Neural progenitor cell (in vitro differentiated cells): Measurements from ENCODE around the gene PNMT. TPM values are rescaled to one million over a fixed set of nuclear protein-coding genes. Genes with fewer than 3 reads are reported as not detected.

Experiments
- DNase-seq: peaks from one replicate; pipeline ENCODE4 v3.0.0-alpha.2; 2016; ENCODE audit warnings: low spot score
- H2AFZ ChIP-seq: fragments of 200-600 bp; sonication (generic); replicated peaks from 2 replicates; pipeline ENCODE4 v1.6.1; 2016; ENCODE audit warnings: antibody characterized with exemption
- H3F3A ChIP-seq: fragments of 200-600 bp; sonication (generic); 2 replicates; pipeline ENCODE4 v1.6.1; 2016; ENCODE audit warnings: antibody characterized with exemption, low read depth
- H3K27ac ChIP-seq: fragments of 200-600 bp; sonication (generic); 2 replicates; pipeline ENCODE4 v1.5.1; 2016; ENCODE audit warnings: mild to moderate bottlenecking
- H3K27me3 ChIP-seq: fragments of 200-600 bp; sonication (generic); 2 replicates; pipeline ENCODE4 v1.6.1; 2016; ENCODE audit warnings: mild to moderate bottlenecking, moderate library complexity
- H3K36me3 ChIP-seq: fragments of 200-600 bp; sonication (generic); 2 replicates; pipeline ENCODE4 v1.5.1; 2016
- H3K4me1 ChIP-seq: fragments of 200-600 bp; sonication (generic); 2 replicates; pipeline ENCODE4 v1.6.1; 2016; ENCODE audit warnings: mixed run types
- H3K4me2 ChIP-seq: fragments of 200-600 bp; sonication (generic); 2 replicates; pipeline ENCODE4 v1.6.1; 2016
- H3K4me3 ChIP-seq: fragments of 200-600 bp; sonication (generic); 2 replicates; pipeline ENCODE4 v1.5.1; 2016
- H3K79me2 ChIP-seq: fragments of 200-600 bp; sonication (generic); 2 replicates; pipeline ENCODE4 v1.6.1; 2016; ENCODE audit warnings: low read depth
- H3K9ac ChIP-seq: fragments of 200-600 bp; sonication (generic); 2 replicates; pipeline ENCODE4 v1.6.1; 2016
- H3K9me3 ChIP-seq: fragments of 200-600 bp; sonication (generic); 2 replicates; pipeline ENCODE4 v1.5.1; 2016; ENCODE audit warnings: low read depth
- H4K20me1 ChIP-seq: fragments of 200-600 bp; sonication (generic); 2 replicates; pipeline ENCODE4 v1.6.1; 2016; ENCODE audit warnings: low read depth
- H3K27ac Mint-ChIP-seq: 3 replicates; pipeline ENCODE4 v1.8.0; 2021; ENCODE audit warnings: mixed read lengths
- H3K27me3 Mint-ChIP-seq: 2 replicates; pipeline ENCODE4 v1.8.0; 2022; ENCODE audit warnings: low read depth, mild to moderate bottlenecking, inconsistent platforms, moderate library complexity, mixed read lengths; ENCODE audit not compliant: insufficient read depth
- H3K36me3 Mint-ChIP-seq: 3 replicates; pipeline ENCODE4 v1.8.0; 2021; ENCODE audit warnings: mixed read lengths
- H3K4me1 Mint-ChIP-seq: 3 replicates; pipeline ENCODE4 v1.8.0; 2021; ENCODE audit warnings: mixed read lengths
- H3K4me3 Mint-ChIP-seq: 3 replicates; pipeline ENCODE4 v1.8.0; 2021; ENCODE audit warnings: mild to moderate bottlenecking, moderate library complexity, mixed read lengths
- H3K9me3 Mint-ChIP-seq: 3 replicates; pipeline ENCODE4 v1.8.0; 2020; ENCODE audit warnings: mixed read lengths
- CTCF ChIP-seq: fragments of 200-600 bp; sonication (generic); IDR thresholded peaks from 2 replicates; pipeline ENCODE4 v1.5.1; 2017; ENCODE audit warnings: antibody characterized with exemption, mild to moderate bottlenecking
- EZH2 ChIP-seq: fragments of 200-600 bp; sonication (generic); IDR thresholded peaks from 2 replicates; pipeline ENCODE4 v1.6.1; 2017; ENCODE audit warnings: antibody characterized with exemption, mild to moderate bottlenecking, moderate library complexity
- EZH2phosphoT487 ChIP-seq: fragments of 200-600 bp; sonication (generic); IDR thresholded peaks from 2 replicates; pipeline ENCODE4 v1.6.1; 2017; ENCODE audit warnings: antibody characterized with exemption
- total RNA-seq: library from RNA; depleted of rRNA; stranded (reverse); fragments of >200 nt; gene quantifications from 2 replicates; pipeline ENCODE4 v1.2.3, GENCODE V29; 2015; ENCODE audit warnings: low replicate concordance

Gene PNMT
- total RNA-seq, 1 donor from 2014 or later: not detected

- no peaks in the 10 kb centered on the region for H3K36me3 ChIP-seq
- peaks cover 2% of the 10 kb centered on the region for H3K4me1 Mint-ChIP-seq
- no peak overlapping the region for H3K27ac ChIP-seq
- H3K36me3 Mint-ChIP-seq: no peaks in the 10 kb centered on the region
- H3K27me3 ChIP-seq: no peaks in the 10 kb centered on the region
- peaks cover 2% of the 10 kb centered on the region for H3K27me3 Mint-ChIP-seq
- H3K9ac ChIP-seq: no peak overlapping the region
- no peaks in the 10 kb centered on the region for H3K9me3 Mint-ChIP-seq
- H3K9me3 ChIP-seq: no peaks in the 10 kb centered on the region
- TF ChIP-seq EZH2: no peak
- no peak for TF ChIP-seq CTCF
- TF ChIP-seq EZH2phosphoT487: no peak
- H3K4me3 ChIP-seq: no peak overlapping the region
- H3K4me2 ChIP-seq: no peak overlapping the region
- DNase-seq: no peak
- H4K20me1 ChIP-seq: no peaks in the 10 kb centered on the region
- no peaks in the 10 kb centered on the region for H3K79me2 ChIP-seq
- H3F3A ChIP-seq: no peaks in the 10 kb centered on the region
- H3K4me1 ChIP-seq: no peaks in the 10 kb centered on the region
- no peak overlapping the region for H2AFZ ChIP-seq
- H3K4me3 Mint-ChIP-seq: no peak overlapping the region
- peak overlapping the region; percentile 69 for H3K27ac Mint-ChIP-seq
These were observed 11.4 kb downstream of the PNMT start for GRCh38 chr17:39679521-39680192.

GRCh38 chr17:39683295-39683939, 15.2 kb downstream of the PNMT start:
- H3K9me3 Mint-ChIP-seq: no peaks in the 10 kb centered on the region

GRCh38 chr17:39684369-39685192, 16.3 kb downstream of the PNMT start:
- Histone ChIP-seq H3K27ac (no peak overlapping the region), H3K4me2 (no peak overlapping the region), H3K4me3 (no peak overlapping the region), H3K4me1 (peaks cover 17% of the 10 kb centered on the region), H3K9me3 (no peaks in the 10 kb centered on the region), H3K9ac (no peak overlapping the region), H4K20me1 (no peaks in the 10 kb centered on the region), H2AFZ (no peak overlapping the region), H3K36me3 (no peaks in the 10 kb centered on the region), H3F3A (peaks cover 30% of the 10 kb centered on the region), H3K79me2 (no peaks in the 10 kb centered on the region), H3K27me3 (no peaks in the 10 kb centered on the region)
- no peak for DNase-seq
- H3K9me3 Mint-ChIP-seq: no peaks in the 10 kb centered on the region
- H3K36me3 Mint-ChIP-seq: peaks cover 2% of the 10 kb centered on the region
- H3K4me1 Mint-ChIP-seq: peaks cover 23% of the 10 kb centered on the region
- H3K4me3 Mint-ChIP-seq: no peak overlapping the region
- H3K27me3 Mint-ChIP-seq: peaks cover 8% of the 10 kb centered on the region
- TF ChIP-seq EZH2phosphoT487: no peak
- no peak for TF ChIP-seq CTCF
- no peak for TF ChIP-seq EZH2
- no peak overlapping the region for H3K27ac Mint-ChIP-seq

More at GRCh38 chr17:39683295-39683939, 15.2 kb downstream of the PNMT start:
- H3F3A ChIP-seq: peaks cover 19% of the 10 kb centered on the region
- Mint-ChIP-seq H3K36me3 (peaks cover 2% of the 10 kb centered on the region), H3K4me3 (no peak overlapping the region), H3K4me1 (peaks cover 14% of the 10 kb centered on the region), H3K27ac (no peak overlapping the region), H3K27me3 (peaks cover 8% of the 10 kb centered on the region)
- TF ChIP-seq EZH2 (no peak), CTCF (no peak), EZH2phosphoT487 (no peak)
- no peak overlapping the region for H2AFZ ChIP-seq
- H3K9ac ChIP-seq: no peak overlapping the region
- no peaks in the 10 kb centered on the region for H3K36me3 ChIP-seq
- H3K4me2 ChIP-seq: no peak overlapping the region
- H3K9me3 ChIP-seq: no peaks in the 10 kb centered on the region
- no peak overlapping the region for H3K27ac ChIP-seq
- no peaks in the 10 kb centered on the region for H3K79me2 ChIP-seq
- H3K27me3 ChIP-seq: no peaks in the 10 kb centered on the region
- no peak overlapping the region for H3K4me3 ChIP-seq
- H3K4me1 ChIP-seq: peaks cover 7% of the 10 kb centered on the region
- H4K20me1 ChIP-seq: no peaks in the 10 kb centered on the region
- no peak for DNase-seq
